K562 (cell line): ENCODE measurements around the gene UGT8.

Experiments
- ESRRA ChIP-seq: fragments of 450-650 bp; IDR thresholded peaks from 2 replicates; pipeline ENCODE4 v1.6.1; 2014; ENCODE audit warnings: low read depth, mild to moderate bottlenecking, moderate library complexity, borderline replicate concordance
- RCOR1 ChIP-seq, 2 experiments: IDR thresholded peaks; 2 replicates each; pipeline ENCODE4 v1.6.1; 2012; ENCODE audit warnings: low read depth in 2 of 2, low read length in 2 of 2, borderline replicate concordance in 1 of 2, improper control_type of control experiment in 1 of 2
- ZNF143 ChIP-seq: sonication (generic); formaldehyde crosslinking; IDR thresholded peaks from 2 replicates; pipeline ENCODE4 v1.9.0; 2022; ENCODE audit warnings: mild to moderate bottlenecking, missing genetic modification reagents

- TF ChIP-seq ZNF143 (no peak), ESRRA (no peak), RCOR1 (IDR thresholded peaks at IDR 0.05; ENCODE audit: borderline replicate concordance in 1 of 2, low read depth in 2 of 2, low read length in 2 of 2) (no peak)
Observed at GRCh38 chr4:114663083-114663482, 64.5 kb downstream of the UGT8 start.
